NCI-H446 treated with DMSO at 0.1 percent for 48 hours (cell line): ENCODE measurements around the gene BLACAT1.
A peak's percentile ranks its signal among the peaks of the same experiment; 100 is the strongest.
"Not testable (repeated sequence)": the region's sequence is repeated elsewhere in the genome, so short reads cannot be mapped to it uniquely, and the experiment has no call there.

Experiments used
- DNase-seq: peaks from one replicate; lab custom pipeline; 2025; lab: John Stamatoyannopoulos, UW

BLACAT1 gene

DNA sequence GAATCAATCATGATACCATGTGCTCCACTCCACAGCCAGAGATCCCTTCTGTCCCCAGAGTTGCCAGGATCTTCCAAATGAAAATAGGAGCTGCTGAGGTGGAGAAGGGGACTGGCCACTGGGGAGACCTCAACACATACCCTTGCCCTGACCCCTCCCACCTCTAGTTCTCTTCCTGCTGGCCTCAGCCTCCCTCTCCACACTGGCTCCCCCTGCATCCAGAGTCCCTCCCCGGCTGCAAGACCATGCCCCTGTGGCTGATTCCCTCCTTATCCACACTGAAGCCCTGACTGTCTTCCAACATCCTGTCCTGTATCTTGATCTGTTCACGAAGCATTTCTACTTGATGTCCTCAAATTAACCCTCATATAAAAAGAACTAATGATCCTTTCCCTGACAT lies 27.5 kb upstream of the BLACAT1 start:
- no peak for DNase-seq

DNA sequence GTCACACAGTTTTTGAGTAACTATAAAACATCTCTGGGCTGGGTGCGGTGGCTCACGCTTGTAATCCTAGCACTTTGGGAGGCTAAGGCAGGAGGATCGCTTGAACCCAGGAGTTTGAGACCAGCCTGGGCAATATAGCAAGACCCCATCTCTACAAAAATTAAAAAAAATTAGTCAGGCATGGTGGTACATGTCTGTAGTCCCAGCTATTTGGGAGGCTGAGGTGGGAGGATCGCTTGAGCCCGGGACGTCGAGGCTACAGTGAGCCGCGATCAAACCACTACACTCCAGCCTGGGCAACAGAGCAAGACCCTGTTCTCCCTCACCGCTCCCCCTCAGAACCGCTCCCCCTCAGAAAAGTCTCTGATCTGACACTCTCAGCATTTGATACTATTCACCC lies 26.7 kb upstream of the BLACAT1 start:
- not testable (repeated sequence) for DNase-seq

DNA sequence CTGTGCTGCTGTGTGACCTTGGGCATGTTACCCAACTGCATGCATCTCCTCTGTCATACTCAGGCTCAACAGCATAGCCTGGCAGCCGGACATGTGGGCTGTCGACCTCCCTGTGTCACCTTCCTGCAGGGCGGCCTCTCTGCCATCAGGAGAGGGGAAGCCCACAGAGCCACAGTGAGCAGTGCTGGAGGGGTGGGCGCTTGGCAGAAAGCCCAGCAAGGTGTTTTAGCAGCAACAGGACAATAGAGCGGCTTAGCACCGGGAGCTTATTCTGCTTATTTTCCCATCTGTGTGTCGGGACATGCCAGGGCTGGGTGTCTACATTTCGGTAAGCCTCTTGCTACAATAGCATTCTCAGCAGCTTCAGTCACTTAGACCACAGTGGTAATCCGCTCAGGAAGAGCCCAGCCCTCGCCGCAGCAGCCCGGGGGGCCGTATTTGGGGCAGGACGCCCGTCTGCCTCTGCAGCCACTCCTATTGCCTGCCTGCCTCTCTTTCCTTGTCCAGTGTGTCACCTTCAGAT lies 25.8 kb upstream of the BLACAT1 start:
- no peak for DNase-seq

DNA sequence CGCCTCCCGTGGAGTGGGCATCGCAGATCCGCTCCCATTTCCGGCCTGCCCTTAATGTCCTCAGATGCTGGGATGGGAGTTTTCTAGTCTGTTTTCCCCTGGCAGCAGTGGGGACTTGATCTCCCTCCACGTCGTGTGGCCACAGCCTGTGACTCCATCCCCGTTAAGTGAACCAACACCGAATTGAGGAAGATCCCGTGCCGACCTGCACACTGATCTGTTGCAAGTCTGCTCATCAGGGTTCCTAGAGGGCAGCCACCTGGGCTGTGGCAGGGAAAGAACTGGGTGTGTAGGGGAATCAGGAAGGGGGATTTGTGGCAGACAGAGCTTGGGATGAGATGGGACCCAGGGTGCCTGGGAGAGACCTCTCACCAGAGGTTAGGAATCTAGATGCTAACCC lies 25.4 kb upstream of the BLACAT1 start:
- DNase-seq: no peak

DNA sequence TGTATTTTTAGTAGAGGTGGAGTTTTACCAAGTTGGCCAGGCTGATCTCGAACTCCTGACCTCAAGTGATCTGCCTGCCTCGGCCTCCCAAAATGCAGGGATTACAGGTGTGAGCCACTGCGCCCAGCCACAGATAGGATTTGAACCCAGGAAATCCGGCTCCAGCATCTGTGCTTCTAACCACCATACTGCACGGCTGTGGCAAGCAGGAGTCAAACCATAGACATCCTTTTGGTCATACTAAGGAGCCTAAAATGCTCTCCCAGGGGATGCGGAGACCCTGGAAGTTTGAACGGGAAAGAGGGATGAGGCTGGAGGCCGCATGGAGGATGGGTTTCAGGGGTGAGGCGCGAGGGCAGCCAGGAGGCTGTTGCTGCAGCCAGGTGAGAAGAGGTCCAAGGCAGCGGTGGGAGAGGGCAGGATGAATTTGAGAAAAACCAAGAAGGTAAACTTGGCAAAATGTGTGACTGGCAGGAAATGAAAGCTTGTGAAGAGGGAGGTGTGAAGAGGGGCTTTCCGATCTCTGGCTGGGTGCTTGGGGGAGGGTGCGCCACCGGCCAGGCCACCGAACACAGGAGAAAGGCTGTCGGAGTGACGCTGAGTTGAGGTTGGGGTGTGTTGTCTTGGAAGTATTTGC lies 24.6 kb upstream of the BLACAT1 start:
- DNase-seq: no peak

DNA sequence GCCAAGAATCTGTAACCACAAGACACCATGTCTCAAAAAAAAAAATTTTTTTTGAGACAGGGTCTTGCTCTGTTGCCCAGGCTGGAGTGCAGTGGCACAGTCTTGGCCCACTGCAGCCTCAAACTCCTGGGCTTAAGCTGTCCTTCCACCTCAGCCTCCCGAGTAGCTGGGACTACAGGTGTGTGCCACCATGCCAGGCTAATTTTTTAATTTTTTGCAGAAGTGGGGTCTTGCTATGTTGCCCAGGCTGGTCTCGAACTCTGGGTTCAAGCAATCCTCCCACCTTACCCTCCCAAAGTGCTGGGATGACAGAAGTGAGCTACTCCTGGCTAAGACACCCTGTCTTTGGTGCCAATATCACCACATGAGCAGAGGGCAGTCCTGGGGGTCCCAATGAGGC lies 23.1 kb upstream of the BLACAT1 start:
- DNase-seq: not testable (repeated sequence)

DNA sequence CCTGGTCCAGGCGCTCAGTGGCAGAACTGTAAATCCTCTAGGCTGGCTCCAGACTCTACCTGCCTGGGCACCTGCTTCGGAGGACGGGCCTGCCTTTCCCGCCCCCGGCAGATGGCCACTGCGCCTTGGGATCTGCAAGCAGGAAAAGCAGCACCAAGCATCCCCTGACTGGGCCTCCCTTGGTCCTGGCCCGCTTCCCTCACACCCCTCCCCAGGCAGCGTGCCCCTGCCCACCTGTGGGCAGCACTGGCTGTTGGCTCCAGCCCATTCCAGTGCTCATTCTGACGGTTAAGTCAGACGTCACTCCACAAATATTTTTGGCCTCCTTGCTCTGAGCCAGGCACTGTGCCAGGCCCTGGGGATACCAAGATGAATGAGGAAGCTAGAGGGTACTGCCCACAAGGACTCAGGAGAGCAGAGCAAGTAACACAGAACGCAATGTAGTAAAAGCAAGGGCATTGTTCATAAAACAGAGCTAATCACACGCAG lies 22.0 kb upstream of the BLACAT1 start:
- peak; percentile 66 for DNase-seq

DNA sequence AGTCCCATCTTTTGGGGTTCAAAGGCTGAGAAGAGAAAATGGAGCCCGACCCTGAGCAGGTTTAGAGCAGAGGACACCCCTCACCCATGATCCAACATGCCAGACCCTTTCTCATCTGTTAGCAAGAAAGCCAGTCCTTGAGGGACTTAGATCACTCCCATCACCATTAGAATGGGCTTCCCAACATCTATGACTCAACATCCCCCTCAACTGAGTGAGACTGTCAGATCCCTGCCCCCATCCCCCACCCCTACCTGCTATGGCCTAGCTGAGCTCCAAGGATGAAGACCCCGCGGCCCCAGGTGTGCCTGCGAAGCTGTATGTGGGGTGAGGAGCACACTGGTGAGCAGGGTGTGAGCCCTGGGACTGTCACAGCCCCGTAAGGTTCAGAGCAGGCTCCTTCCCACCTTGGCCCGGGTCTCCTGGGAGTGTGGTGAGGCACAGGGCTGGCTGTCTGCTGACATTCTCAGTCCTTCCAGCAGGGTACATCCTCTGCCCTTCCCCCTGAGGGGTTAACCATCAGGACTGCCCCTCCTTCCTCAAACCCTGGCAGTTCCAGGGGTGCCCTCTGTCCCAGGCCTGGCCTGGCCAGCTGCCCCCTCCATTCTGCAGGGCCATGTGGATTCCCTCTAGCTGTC lies 21.4 kb upstream of the BLACAT1 start:
- DNase-seq: no peak

DNA sequence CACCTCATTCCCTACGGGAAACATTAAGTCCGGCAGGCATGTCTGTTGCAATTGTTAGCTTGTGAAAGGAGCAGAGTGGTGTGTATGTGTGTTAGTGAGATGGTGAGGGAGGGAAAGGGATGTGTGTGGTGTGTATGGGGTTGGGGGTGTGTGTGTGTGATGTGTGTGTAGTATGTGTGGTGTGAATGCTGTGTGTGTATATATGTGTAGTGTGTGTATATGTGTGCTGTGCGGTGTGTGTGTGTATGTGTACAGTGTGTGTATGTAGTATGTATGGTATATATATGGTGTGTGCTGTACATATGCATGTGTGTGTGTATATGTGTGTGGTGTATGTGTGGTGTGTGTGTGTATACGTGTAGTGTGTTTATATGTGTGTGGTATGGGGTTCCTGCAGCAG lies 20.8 kb upstream of the BLACAT1 start:
- DNase-seq: no peak

DNA sequence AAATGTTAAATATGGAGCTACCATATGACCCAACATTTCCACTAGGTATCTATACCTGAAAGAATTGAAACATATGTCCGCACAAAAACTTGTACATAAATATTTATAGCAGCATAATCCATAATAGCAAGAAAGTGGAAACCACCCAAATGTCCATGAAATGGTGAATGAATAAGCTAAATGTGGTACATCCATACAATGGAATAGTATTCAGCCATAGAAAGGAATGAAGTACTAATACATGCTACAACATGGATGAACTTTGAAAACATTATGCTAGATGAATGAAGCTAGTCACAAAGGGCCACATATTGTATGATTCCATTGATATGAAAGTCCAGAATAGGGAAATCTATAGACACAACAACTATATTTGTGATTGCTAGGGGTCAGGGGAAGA lies 20.0 kb upstream of the BLACAT1 start:
- no peak for DNase-seq

DNA sequence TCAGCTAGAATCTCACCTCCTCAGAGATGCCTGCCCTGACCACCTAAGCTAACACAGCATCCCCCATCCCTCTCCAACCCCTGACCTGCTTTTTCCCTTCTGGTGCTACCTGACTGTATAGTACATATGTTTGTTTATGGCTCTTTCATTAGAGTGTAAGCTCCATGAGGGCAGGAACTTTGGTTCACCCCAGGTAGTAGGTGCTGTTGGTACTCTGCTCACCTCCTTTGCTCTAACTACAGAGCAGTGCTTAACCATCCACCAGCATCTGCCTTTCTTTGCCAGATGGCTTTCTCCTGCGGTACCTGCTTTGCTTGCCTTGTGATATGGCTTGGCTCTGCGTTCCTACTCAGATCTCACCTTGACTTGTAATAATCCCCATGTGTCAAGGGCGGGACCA lies 18.7 kb upstream of the BLACAT1 start:
- DNase-seq: no peak

DNA sequence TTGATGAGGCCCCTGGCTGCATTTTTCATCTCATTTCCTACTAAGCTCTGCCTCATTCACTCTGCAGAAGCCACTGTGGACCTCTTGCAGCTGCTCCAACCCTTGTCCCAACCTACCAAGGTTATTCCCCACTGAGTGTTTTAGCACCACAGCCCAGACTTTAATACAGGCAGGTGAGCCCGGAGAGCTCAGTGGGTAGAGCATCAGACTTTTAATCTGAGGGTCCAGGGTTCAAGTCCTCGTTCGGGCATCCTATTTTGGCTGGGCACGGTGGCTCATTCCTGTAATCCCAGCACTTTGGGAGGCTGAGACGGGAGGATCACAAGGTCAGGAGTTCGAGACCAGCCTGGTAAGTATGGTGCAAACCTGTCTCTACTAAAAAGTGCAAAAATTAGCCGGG lies 18.1 kb upstream of the BLACAT1 start:
- no peak for DNase-seq

DNA sequence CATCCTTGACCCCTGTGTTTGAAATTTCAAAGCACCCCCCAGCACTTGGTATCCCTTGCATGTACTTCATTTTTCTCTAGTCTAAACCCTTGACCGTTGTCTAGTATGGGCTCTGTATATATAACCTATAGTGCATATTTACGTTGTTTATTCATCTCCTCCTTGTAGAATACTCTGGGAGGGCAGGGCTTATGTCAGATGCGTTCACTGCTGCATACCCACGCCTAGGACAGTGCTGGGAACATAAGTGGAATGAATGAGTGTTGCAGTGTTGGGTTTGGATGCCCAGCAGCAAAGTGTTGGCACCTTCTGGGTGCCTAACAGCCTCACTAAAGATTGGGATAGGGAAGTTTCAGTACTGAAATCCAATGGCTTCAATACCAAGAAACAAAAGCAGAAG lies 17.6 kb upstream of the BLACAT1 start:
- no peak for DNase-seq

DNA sequence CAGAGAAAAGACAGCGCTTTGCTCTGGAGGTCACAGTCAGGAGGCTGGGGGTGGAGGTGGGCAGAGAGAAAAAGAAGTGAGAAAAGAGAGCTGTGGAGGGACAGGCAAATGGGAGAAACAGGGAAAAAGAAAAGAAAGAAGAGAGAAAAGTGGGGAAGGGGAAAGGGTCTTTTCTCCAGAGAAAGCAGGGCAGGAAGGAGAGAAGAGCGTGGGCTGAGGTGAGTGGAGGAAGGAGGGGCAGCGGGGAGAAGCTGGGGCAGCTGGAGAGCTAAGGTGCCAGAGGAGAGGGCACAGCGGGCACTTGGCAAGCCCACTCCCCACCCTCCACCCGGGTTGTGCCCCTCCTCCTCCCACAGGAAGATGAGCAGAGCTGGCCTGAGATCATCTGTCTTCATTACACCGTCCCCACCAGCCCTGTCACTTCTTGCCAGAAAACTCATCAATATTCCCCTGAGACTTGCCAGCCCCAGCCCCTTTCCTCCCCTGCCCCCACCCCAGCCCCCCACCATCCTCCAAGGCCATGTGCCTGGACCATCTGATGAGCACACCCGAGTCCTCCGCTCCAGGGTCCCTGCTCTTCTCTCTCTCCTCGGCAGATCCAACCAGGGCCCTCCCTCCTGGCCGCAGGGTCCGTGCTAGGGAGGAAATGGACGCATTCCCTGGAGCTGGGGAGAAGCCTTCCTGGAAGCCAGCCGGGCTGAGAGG lies 17.0 kb upstream of the BLACAT1 start:
- DNase-seq: no peak

DNA sequence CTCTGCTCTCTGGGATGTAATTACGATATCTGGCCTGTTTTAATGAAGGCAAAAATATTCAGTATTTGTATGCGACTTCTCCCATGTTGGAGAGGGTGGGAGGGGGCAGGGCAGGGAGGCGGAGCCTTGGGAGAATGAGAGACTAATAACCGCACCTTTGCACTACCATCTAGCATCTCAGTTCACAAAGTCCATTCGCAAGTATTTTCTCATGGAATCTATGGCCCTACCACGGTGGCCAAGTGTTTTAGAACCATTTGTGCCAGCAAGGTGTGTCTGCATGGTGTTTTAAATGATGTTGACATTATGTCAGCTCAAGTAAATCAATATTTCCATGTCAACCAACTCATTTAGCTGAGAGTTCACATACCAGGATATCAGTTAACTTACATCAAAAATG lies 14.3 kb upstream of the BLACAT1 start:
- no peak for DNase-seq

DNA sequence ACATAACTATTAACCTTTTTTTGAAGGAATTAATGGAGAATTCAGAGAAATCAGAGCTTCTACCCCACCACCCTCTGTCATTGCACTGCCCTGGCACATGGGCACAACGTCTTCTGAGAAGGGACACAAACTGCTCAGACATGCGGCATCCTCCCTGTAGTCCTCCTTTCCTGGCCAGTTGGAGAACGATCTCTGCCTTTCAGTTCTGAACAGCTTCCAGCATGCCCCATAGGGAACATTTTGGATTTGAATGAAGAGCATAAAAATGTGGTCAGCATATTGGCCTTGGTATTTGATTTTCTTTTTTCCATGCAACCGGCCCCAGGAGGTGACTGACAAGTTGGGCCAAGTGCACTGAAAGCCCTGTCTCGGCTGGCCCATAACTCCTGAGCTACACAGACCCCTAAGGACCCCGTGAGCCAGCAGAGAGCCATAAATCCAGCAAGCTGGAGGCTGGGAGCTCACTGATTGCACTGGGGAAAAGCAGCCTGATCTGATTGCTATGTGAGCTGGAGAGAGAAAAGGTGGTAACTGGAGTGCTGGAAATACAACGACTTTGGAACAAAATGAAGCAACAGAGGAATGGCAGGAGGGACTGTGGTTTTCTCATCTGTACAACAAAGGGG lies 10.9 kb upstream of the BLACAT1 start:
- no peak for DNase-seq

DNA sequence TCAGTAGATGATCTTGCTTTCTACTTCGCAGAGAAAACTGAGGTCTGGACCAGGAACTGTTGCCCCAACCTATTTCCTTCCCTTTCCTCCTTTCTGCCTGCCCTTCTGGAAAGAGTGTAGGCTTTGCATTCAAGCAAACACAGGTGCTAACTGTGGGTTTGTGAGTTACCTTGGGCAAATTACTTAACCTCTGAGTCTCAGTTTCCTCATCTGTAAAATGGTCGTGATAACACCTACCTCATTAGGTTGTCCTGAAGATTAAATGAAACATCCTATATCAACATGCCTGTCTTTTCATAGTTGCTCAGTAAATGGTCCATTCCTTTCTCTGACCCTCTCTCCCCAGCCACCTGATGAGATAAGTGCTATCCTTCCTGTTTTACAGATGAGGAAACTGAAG lies 9.5 kb upstream of the BLACAT1 start:
- no peak for DNase-seq

DNA sequence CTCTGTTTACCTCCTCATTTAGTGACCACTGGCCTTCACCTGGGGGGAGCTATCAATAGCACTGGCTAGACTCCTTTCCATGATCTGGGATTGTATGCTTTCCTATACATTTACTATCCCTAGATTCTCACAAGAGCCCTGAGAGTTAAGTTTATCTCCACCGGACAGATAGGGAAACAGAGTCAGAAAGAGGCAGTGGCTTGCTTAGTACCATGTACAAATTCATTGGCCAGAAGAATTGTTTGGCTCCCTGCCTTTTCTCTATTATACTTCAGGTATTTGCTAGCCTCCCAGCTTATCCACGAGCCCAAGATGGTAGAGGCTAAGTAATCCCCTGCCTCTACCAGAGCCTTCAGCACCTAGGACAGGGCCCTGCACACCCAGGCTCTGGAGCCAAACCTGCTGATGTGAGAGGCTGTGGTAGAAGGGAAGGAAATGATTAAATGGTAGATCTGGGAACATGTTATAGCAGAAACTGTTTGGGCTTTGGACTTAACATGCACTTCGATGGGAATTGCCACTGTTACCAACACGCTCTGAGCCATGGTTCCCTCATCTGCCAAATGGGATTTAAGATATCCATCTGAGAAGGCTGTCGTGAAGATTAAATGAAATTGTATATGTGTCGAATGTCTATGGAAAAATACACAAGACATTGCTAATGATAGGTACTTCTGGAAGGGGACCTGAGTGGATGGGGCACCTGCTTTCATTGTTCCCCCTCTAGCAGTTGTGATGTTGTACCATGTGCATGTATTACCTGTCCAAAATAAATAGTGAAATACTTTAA lies 3.1 kb upstream of the BLACAT1 start:
- DNase-seq: no peak

DNA sequence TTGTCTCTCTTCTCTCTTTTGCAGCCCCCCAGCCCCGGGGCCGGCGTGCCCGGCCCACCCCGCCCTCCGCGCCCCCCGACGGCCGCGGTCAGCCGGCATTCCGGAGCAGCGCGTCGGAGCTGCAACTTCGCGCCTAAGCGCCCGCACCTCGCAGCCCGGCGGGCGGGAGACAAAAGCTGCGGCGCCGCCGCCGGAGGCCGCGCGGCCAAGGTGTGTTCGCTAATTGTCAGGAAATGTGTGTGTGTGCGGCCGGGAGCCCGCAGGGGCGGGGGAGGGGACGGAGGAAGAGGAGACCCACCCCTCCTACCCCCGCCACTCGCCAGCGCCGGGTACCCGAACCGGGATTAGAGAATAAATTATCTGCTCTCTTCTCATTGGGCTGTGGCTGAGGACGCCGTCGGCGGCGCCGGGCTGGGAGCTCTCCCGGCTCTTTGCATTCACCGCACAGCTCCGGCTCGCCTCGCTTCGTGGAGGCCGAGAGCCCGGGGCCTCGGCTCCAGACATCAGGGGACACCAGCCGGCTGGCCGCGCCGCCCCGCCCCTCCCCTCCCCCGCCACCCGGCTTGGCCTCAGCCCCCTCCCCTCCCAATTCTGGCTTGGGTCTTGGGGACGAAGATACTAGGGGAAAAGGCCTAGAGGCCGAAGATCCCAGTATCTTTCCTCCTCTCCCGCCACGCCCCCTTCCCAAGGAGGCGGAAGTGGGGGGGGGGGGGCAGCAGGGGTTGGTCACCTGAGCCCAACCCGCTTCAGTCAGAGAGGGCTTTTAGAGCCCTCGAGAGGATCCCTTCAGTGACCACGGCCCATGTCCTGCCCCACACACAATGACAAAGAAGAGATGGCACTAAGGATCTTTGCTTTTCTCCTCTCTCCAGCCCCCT lies 1.3 kb upstream of the BLACAT1 start:
- no peak for DNase-seq

DNA sequence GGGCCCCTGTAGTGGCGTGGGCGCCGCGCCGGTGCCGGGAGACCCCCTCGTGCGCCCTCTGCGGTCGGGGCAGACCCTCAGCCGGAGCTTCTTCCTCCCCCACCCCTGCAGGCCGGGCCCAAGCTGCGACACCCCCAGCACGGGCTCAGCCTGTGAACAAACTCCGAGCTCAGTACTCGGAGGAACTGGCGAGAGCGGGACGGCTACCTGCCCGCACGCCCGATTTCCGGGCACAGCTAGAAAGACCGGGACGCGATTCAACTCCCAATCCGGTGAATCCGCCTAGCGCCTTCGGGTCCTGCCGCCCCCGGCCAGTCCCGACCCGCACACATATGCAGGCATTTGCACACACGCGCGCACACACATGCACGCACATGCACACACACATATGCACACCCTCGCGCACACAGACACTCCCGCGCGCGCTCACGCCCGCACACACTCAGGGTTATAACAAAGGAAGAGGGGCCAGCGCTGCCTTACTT lies 580 bp upstream of the BLACAT1 start:
- no peak for DNase-seq

DNA sequence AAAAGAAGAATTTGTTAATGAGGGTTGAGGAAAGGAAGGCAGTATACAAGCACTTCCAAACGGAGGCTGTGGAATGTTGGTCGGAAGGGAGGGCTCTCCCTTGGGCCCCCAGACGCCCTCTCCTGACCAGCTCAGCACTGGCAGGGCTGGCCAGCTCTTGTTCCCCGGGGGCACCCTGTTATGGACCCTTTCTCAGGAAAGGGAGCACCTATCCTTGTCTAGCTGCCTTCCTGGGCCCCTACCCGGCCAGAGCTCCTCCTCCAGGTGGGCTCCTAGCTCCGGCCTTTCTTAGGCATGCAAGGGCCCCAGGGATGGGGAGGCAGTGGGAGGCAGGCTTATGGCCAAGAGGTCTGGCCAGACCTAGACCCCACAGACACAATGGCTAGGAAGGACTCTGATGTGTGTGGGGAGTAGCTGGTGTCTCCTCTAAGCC lies 926 bp downstream of the BLACAT1 start:
- no peak for DNase-seq
